Activated CD8-positive, alpha-beta memory T cell treated with anti-CD3 and anti-CD28 coated beads, Interleukin-2, amount 50 U/mL, for 1 hour (primary cell): Measurements from ENCODE around the gene NUP62.
"Not testable (repeated sequence)": the region's sequence is repeated elsewhere in the genome, so short reads cannot be mapped to it uniquely, and the experiment has no call there.

Experiments used
- DNase-seq: peaks from one replicate; pipeline ENCODE4 v3.0.0-alpha.2; 2020; ENCODE audit errors: extremely low read depth

Gene NUP62

GRCh38 chr19:49951806-49952478, 22.6 kb upstream of the NUP62 start:
- DNase-seq, result no peak

GRCh38 chr19:49950956-49951526, 21.7 kb upstream of the NUP62 start:
- DNase-seq, result no peak

GRCh38 chr19:49950590-49950948, 21.3 kb upstream of the NUP62 start:
- DNase-seq, result no peak

- DNase-seq, result no peak
Observed at GRCh38 chr19:49949742-49950589, 20.7 kb upstream of the NUP62 start.

GRCh38 chr19:49946415-49946814, 17.1 kb upstream of the NUP62 start:
- DNase-seq, result no peak

- not testable (repeated sequence) for DNase-seq
Observed at GRCh38 chr19:49944567-49944966, 15.3 kb upstream of the NUP62 start.

GRCh38 chr19:49940482-49940791, 11.1 kb upstream of the NUP62 start:
- no peak for DNase-seq

- DNase-seq, result no peak
Observed at GRCh38 chr19:49939721-49940481, 10.6 kb upstream of the NUP62 start.

- DNase-seq, result no peak
Observed at GRCh38 chr19:49938662-49939061, 9.4 kb upstream of the NUP62 start.

GRCh38 chr19:49937750-49938381, 8.6 kb upstream of the NUP62 start:
- DNase-seq, result peak; percentile 34

GRCh38 chr19:49936549-49936948, 7.2 kb upstream of the NUP62 start:
- no peak for DNase-seq

- no peak for DNase-seq
Observed at GRCh38 chr19:49933643-49934042, 4.3 kb upstream of the NUP62 start.

GRCh38 chr19:49932731-49933131, 3.4 kb upstream of the NUP62 start:
- DNase-seq, result no peak

GRCh38 chr19:49932041-49932451, 2.7 kb upstream of the NUP62 start:
- no peak for DNase-seq

- no peak for DNase-seq
Observed at GRCh38 chr19:49931293-49932040, 2.2 kb upstream of the NUP62 start.

- no peak for DNase-seq
Observed at GRCh38 chr19:49930483-49931011, 1.2 kb upstream of the NUP62 start.

- peak; percentile 90 for DNase-seq
Observed at GRCh38 chr19:49929611-49930482, 543 bp upstream of the NUP62 start.

GRCh38 chr19:49927526-49928264, 1.6 kb downstream of the NUP62 start:
- no peak for DNase-seq

GRCh38 chr19:49926515-49926914, 2.8 kb downstream of the NUP62 start:
- no peak for DNase-seq
